Keratinocyte (primary cell): ENCODE results near the gene MORC4. TPM values are rescaled to one million over a fixed set of nuclear protein-coding genes. Genes with fewer than 3 reads are reported as not detected.

ENCODE experiments used
- DNase-seq: peaks from one replicate; pipeline ENCODE4 v3.0.0-alpha.2; 2011; ENCODE audit warnings: low read depth, missing footprints, low spot score
- FAIRE-seq: peaks from 2 replicates; lab custom pipeline; 2011; peaks lifted over from hg19 to GRCh38; lab: Jason Lieb, UNC
- H2AFZ ChIP-seq: 2 replicates; pipeline ENCODE4 v1.6.0; 2012; ENCODE audit warnings: low read length, control low read depth, inconsistent platforms; ENCODE audit not compliant: control insufficient read depth
- H3K27ac ChIP-seq: 2 replicates; pipeline ENCODE4 v1.5.1; 2011; ENCODE audit warnings: low read length; ENCODE audit not compliant: control insufficient read depth, insufficient read depth
- H3K27me3 ChIP-seq: 3 replicates; pipeline ENCODE4 v1.6.0; 2011; ENCODE audit warnings: low read length; ENCODE audit not compliant: control insufficient read depth, insufficient read depth; ENCODE audit errors: extremely low read depth
- H3K36me3 ChIP-seq, 2 experiments: 2 replicates in 1 of 2; 3 replicates in 1 of 2; pipeline ENCODE4 v1.5.1; 2011; ENCODE audit warnings: low read length in 2 of 2, mild to moderate bottlenecking in 1 of 2; ENCODE audit not compliant: control insufficient read depth in 2 of 2, insufficient read depth in 2 of 2; ENCODE audit errors: extremely low read depth in 1 of 2
- H3K4me1 ChIP-seq: 3 replicates; pipeline ENCODE4 v1.5.1; 2011; ENCODE audit warnings: low read length; ENCODE audit not compliant: control insufficient read depth, insufficient read depth; ENCODE audit errors: extremely low read depth
- H3K4me2 ChIP-seq: 3 replicates; pipeline ENCODE4 v1.6.0; 2011; ENCODE audit warnings: low read depth, low read length; ENCODE audit not compliant: control insufficient read depth, insufficient read depth; ENCODE audit errors: extremely low read depth
- H3K4me3 ChIP-seq, 3 experiments: fragments of 200-600 bp in 1 of 3; sonication (generic) in 1 of 3; 2 replicates in 2 of 3; 3 replicates in 1 of 3; pipeline ENCODE4 v1.5.1; 2011 to 2016; ENCODE audit warnings: low read length in 3 of 3, mild to moderate bottlenecking in 3 of 3, control low read depth in 2 of 3, inconsistent platforms in 1 of 3, low read depth in 1 of 3, mixed read lengths in 1 of 3, mixed run types in 1 of 3, moderate library complexity in 1 of 3; ENCODE audit not compliant: control insufficient read depth in 2 of 3, insufficient read depth in 2 of 3; ENCODE audit errors: extremely low read depth in 1 of 3
- H3K79me2 ChIP-seq: 2 replicates; pipeline ENCODE4 v1.6.0; 2012; ENCODE audit warnings: low read length; ENCODE audit not compliant: control insufficient read depth, insufficient read depth
- H3K9ac ChIP-seq: 3 replicates; pipeline ENCODE4 v1.6.0; 2011; ENCODE audit warnings: low read length; ENCODE audit not compliant: control insufficient read depth, insufficient read depth; ENCODE audit errors: extremely low read depth
- H3K9me1 ChIP-seq: 3 replicates; pipeline ENCODE4 v1.6.0; 2011; ENCODE audit warnings: low read length; ENCODE audit not compliant: control insufficient read depth, insufficient read depth; ENCODE audit errors: extremely low read depth
- H3K9me3 ChIP-seq: 2 replicates; pipeline ENCODE4 v1.5.1; 2012; ENCODE audit warnings: low read depth, low read length; ENCODE audit not compliant: control insufficient read depth
- H4K20me1 ChIP-seq: 3 replicates; pipeline ENCODE4 v1.6.0; 2011; ENCODE audit warnings: low read length; ENCODE audit not compliant: control insufficient read depth, insufficient read depth; ENCODE audit errors: extremely low read depth
- EZH2 ChIP-seq: IDR thresholded peaks from one replicate; pipeline ENCODE4 v1.6.1; 2012; ENCODE audit warnings: inconsistent platforms, mild to moderate bottlenecking, low read length, moderate library complexity
- dilution Hi-C: fragments of 300-500 bp; cut with MboI; formaldehyde crosslinking; loops from one replicate; pipeline ENCODE4 v1.7.0; 2020; ENCODE audit warnings: low sequenced_read_pairs; ENCODE audit not compliant: extremely low pct_ligation_motif_present
- polyA plus RNA-seq, 5 experiments: library from polyadenylated mRNA; depleted of rRNA in 3 of 5; stranded (reverse) in 3 of 5; stranded (forward) in 1 of 5; unstranded in 1 of 5; fragments of >200 nt; gene quantifications; 1 replicate in 1 of 5; 2 replicates in 3 of 5; 3 replicates in 1 of 5; pipeline versions ENCODE4 v1.2.1 to v1.2.3, GENCODE V29; 2011 to 2012; ENCODE audit warnings: missing spikeins in 2 of 5, low read depth in 1 of 5, low replicate concordance in 1 of 5
- TF ChIP-seq, protein P1 (sequence below), 3 experiments: IDR thresholded peaks in 1 of 3; conservative IDR thresholded peaks in 1 of 3; optimal IDR thresholded peaks in 1 of 3; 2 replicates in 2 of 3; 3 replicates in 1 of 3; pipeline versions ENCODE3 to v1.5.1; 2011; ENCODE audit warnings: low read length in 3 of 3, mild to moderate bottlenecking in 3 of 3, moderate library complexity in 2 of 3, control low read depth in 1 of 3, inconsistent platforms in 1 of 3; ENCODE audit not compliant: insufficient read depth in 2 of 3; ENCODE audit errors: extremely low read depth in 1 of 3

The MORC4 gene
- polyA plus RNA-seq, 1 donor (not counting 4 experiments of a cell fraction or from before 2014, with no cell fraction given): 21.0 TPM

DNA sequence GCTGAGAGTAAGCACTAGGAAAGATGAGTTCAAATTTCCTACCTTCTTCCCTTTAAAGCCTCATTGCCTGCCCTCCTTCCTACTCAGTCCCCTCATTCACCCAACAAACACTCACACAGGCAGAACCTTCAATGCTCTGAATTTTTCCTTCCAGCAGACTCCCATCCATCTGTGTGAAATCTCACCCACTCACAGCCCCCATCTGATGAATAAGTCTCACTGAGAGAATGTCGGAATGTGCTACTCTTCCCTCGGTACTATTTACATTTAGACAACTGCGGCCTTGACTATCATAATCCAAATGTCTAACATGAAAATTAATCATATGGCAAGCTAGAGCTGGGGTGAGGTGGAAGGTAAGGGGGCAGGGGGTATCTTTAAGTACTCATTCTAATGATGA lies 60.4 kb downstream of the MORC4 start:
- Histone ChIP-seq H3K27ac (no peak overlapping the region), H3K27me3 (peaks cover 5% of the 10 kb centered on the region), H3K4me3 (no peak overlapping the region), H3K9me3 (no peaks in the 10 kb centered on the region), H3K36me3 (peaks cover 0 to 2% of the 10 kb centered on the region in 2 experiments), H3K79me2 (no peaks in the 10 kb centered on the region), H3K4me1 (no peaks in the 10 kb centered on the region), H4K20me1 (no peaks in the 10 kb centered on the region), H3K9ac (no peak overlapping the region), H3K4me2 (no peak overlapping the region), H3K9me1 (no peaks in the 10 kb centered on the region), H2AFZ (no peak overlapping the region)
- dilution Hi-C loops: no loop called here
- TF ChIP-seq, protein P1, sequence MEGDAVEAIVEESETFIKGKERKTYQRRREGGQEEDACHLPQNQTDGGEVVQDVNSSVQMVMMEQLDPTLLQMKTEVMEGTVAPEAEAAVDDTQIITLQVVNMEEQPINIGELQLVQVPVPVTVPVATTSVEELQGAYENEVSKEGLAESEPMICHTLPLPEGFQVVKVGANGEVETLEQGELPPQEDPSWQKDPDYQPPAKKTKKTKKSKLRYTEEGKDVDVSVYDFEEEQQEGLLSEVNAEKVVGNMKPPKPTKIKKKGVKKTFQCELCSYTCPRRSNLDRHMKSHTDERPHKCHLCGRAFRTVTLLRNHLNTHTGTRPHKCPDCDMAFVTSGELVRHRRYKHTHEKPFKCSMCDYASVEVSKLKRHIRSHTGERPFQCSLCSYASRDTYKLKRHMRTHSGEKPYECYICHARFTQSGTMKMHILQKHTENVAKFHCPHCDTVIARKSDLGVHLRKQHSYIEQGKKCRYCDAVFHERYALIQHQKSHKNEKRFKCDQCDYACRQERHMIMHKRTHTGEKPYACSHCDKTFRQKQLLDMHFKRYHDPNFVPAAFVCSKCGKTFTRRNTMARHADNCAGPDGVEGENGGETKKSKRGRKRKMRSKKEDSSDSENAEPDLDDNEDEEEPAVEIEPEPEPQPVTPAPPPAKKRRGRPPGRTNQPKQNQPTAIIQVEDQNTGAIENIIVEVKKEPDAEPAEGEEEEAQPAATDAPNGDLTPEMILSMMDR (optimal IDR thresholded peaks at IDR 0.05 in 1 of 3, IDR thresholded peaks at IDR 0.05 in 1 of 3, conservative IDR thresholded peaks at IDR 0.05 in 1 of 3; ENCODE audit: extremely low read depth in 1 of 3, insufficient read depth in 2 of 3, low read length in 3 of 3): no peak
- no peak for TF ChIP-seq EZH2
- FAIRE-seq (no peak), DNase-seq (no peak)

DNA sequence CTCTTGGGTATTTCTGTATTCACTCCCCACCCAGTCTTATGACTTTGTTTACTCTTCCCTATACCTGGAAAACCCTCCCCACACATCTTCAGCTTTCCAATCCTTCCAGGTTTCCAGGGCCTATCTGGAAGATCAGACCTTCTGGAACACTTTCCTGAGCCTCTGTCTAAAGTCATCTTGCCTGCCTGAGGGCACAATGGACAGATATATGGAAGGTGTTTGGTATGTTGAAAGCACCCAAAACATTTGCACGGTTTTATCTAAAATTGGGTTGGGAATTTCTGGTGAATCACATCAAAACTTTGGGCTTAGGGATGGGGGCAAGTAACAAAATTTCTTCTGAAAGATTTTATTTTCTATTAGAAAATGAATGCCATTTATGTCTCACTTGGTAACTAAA lies 63.8 kb downstream of the MORC4 start:
- no peak overlapping the region for H3K27ac ChIP-seq

More for the DNA sequence above, 63.8 kb downstream of the MORC4 start:
- FAIRE-seq (no peak), DNase-seq (no peak)
- Histone ChIP-seq H3K9me1 (no peaks in the 10 kb centered on the region), H3K36me3 (peaks cover 0 to under 1% of the 10 kb centered on the region in 2 experiments), H3K9ac (no peak overlapping the region), H3K27me3 (peaks cover 7% of the 10 kb centered on the region), H3K9me3 (no peaks in the 10 kb centered on the region), H3K79me2 (no peaks in the 10 kb centered on the region), H3K4me2 (no peak overlapping the region), H2AFZ (no peak overlapping the region), H4K20me1 (no peaks in the 10 kb centered on the region), H3K4me3 (no peak overlapping the region), H3K4me1 (no peaks in the 10 kb centered on the region)
- dilution Hi-C loops: no loop called here
- no peak for TF ChIP-seq EZH2
- TF ChIP-seq, protein P1 (optimal IDR thresholded peaks at IDR 0.05 in 1 of 3, IDR thresholded peaks at IDR 0.05 in 1 of 3, conservative IDR thresholded peaks at IDR 0.05 in 1 of 3; ENCODE audit: extremely low read depth in 1 of 3, insufficient read depth in 2 of 3, low read length in 3 of 3): no peak
